Measurements from ENCODE around the gene BACE1. TPM values are rescaled to one million over a fixed set of nuclear protein-coding genes. Genes with fewer than 3 reads are reported as not detected.

The BACE1 gene
- total RNA-seq, 1 experiment from 2014 or later = 10.2 TPM

- Mint-ChIP-seq H3K36me3 (ENCODE audit: insufficient read depth in 1 of 3, low read depth in 3 of 3) (peaks cover 4 to 32% (median 27%) of the 10 kb centered on the region in 3 experiments; a peak in 5 of 7 replicates), H3K27me3 (ENCODE audit: low read depth) (no peaks in the 10 kb centered on the region), H3K4me3 (no peak overlapping the region), H3K4me1 (peaks cover 11 to 12% of the 10 kb centered on the region in 2 experiments), H3K9me3 (no peaks in the 10 kb centered on the region), H3K27ac (no peak overlapping the region)
- Histone ChIP-seq H4K91ac (ENCODE audit: insufficient read length, low read depth, low read length) (no peak overlapping the region), H3K27me3 (ENCODE audit: insufficient read depth, low read length) (no peaks in the 10 kb centered on the region), H3K79me2 (ENCODE audit: insufficient read depth, low read length) (no peaks in the 10 kb centered on the region), H2AK5ac (ENCODE audit: insufficient read length, low read length) (no peak overlapping the region), H3K79me1 (ENCODE audit: insufficient read depth, low read depth, low read length, poor library complexity, severe bottlenecking) (no peaks in the 10 kb centered on the region), H3K9ac (ENCODE audit: extremely low read depth, insufficient read length, low read length) (no peak overlapping the region), H3K4me1 (ENCODE audit: insufficient read depth, low read length) (no peaks in the 10 kb centered on the region), H4K5ac (ENCODE audit: insufficient read length, low read depth, low read length) (no peak overlapping the region), H3K56ac (ENCODE audit: insufficient read length, low read depth, low read length) (no peak overlapping the region), H3T11ph (ENCODE audit: low read length) (no peak overlapping the region), H3K18ac (ENCODE audit: insufficient read length, low read depth, low read length) (no peak overlapping the region), H3K4me2 (ENCODE audit: insufficient read depth, insufficient read length, low read length) (no peak overlapping the region), H3K14ac (ENCODE audit: insufficient read depth, low read length) (no peak overlapping the region), H3K4ac (ENCODE audit: low read depth, low read length) (no peak overlapping the region), H3K9me3 (ENCODE audit: control insufficient read depth, low read depth, low read length) (no peaks in the 10 kb centered on the region), H4K20me1 (ENCODE audit: control insufficient read depth, insufficient read depth, insufficient read length) (no peaks in the 10 kb centered on the region), H2BK15ac (ENCODE audit: low read depth, low read length) (no peak overlapping the region), H4K8ac (replicated peaks; ENCODE audit: insufficient read length, low read depth, low read length) (no peak overlapping the region), H2BK20ac (ENCODE audit: low read depth, low read length, poor library complexity, severe bottlenecking) (no peak overlapping the region), H2BK12ac (ENCODE audit: insufficient read length, low read depth, low read length) (no peak overlapping the region), H3K27ac (ENCODE audit: insufficient read length, low read depth, low read length) (no peak overlapping the region), H2BK120ac (ENCODE audit: low read depth, low read length, poor library complexity, severe bottlenecking) (no peak overlapping the region), H2BK5ac (ENCODE audit: insufficient read length, low read length) (no peak overlapping the region), H3K23me2 (ENCODE audit: insufficient read length, low read depth, low read length, poor library complexity, severe bottlenecking) (peaks cover 2% of the 10 kb centered on the region), H2AFZ (ENCODE audit: low read length) (no peak overlapping the region), H3K23ac (ENCODE audit: insufficient read length, low read depth, low read length) (no peak overlapping the region)
- no peak for TF ChIP-seq CTCF (conservative IDR thresholded peaks at IDR 0.05)
- WGBS (ENCODE audit: extremely low coverage, insufficient read length, low lambda C conversion rate) = no CpG with 5 or more reads among the region's 5 CpGs
- no peak for DNase-seq
Observed at GRCh38 chr11:117238221-117238620, 77.8 kb downstream of the BACE1 start.

Other genes with a start within 250 kb of the BACE1 start
- gene SIK3, start 217.8 kb downstream of the BACE1 start, total RNA-seq (2021) = 31.4 and 35.5 TPM in 2 replicates
- gene PAFAH1B2, start 172.0 kb downstream of the BACE1 start, total RNA-seq (2021) = 158 and 161 TPM in 2 replicates
- 18.3 and 20.9 TPM in 2 replicates for gene SIDT2, start 137.5 kb downstream of the BACE1 start, total RNA-seq (2021)
- 176 and 188 TPM in 2 replicates for gene TAGLN, start 116.9 kb downstream of the BACE1 start, total RNA-seq (2021)
- 50.7 and 53.9 TPM in 2 replicates for gene PCSK7, start 84.2 kb downstream of the BACE1 start, total RNA-seq (2021)
- gene RNF214, start 83.6 kb downstream of the BACE1 start, total RNA-seq (2021) = 25.4 and 26.0 TPM in 2 replicates
- gene BACE1-AS, start 24.9 kb downstream of the BACE1 start, total RNA-seq (2021) = 9.4 and 9.9 TPM in 2 replicates
- gene CEP164, start 11.6 kb upstream of the BACE1 start, total RNA-seq (2021) = 20.7 and 24.9 TPM in 2 replicates